HG03520 (cell line): Measurements from ENCODE around the gene PRAME.
"Not testable (repeated sequence)": the region's sequence is repeated elsewhere in the genome, so short reads cannot be mapped to it uniquely, and the experiment has no call there.

Experiments used
- ATAC-seq: cut with Tn5 transposase; IDR thresholded peaks from one replicate; pipeline ENCODE4 v1.9.1; 2021; ENCODE audit warnings: mild to moderate bottlenecking, moderate library complexity; ENCODE audit not compliant: unreplicated experiment

PRAME gene

GRCh38 chr22:22526125-22526912, 32.7 kb downstream of the PRAME start:
- ATAC-seq = no peak

- no peak for ATAC-seq
These were observed 35.6 kb downstream of the PRAME start for GRCh38 chr22:22523494-22523893.

DNA sequence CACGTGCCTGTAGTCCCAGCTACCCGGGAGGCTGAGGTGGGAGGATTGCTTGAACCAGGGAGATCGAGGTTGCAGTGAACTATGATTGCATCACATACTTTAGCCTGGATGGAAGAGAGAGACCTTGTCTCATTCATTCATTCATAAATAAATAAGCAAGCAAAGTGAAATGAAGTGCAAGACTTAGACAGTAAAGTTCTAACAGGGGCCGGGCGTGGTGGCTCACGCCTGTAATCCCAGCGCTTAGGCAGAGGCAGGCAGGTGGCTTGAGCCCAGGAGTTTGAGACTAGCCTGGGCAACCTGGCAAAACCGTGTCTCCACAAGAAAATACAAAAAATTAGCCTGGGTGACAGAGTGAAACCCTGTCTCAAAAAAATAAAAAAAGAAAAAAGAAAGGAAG, 37.4 kb downstream of the PRAME start:
- no peak for ATAC-seq

- ATAC-seq = no peak
These were observed 38.1 kb downstream of the PRAME start for GRCh38 chr22:22520667-22521602.

- ATAC-seq = no peak
These were observed 38.9 kb downstream of the PRAME start, which contains the start of gene ZNF280A for GRCh38 chr22:22520020-22520656. TSS of gene ZNF280A (minus strand) at chr22:22520270. CDS start at chr22:22515630, 4,640 bp downstream.

DNA sequence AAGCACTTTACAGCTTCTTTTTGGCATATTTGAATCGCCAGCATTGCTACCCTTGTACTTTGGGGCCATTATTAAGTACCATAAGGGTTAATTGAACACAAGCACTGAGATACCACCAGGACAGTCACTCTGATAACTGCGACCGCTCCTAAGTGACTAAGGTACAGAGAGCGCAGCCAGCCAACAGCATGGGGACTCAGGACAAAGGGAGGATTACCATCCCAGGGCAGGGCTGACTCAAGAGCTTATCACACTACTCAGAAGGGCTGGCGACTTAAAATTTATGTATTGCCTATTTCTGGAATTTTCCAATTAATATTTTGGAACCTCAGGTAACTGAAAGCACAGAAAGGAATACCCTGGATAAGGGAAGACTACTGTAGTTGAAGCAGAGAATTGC, 39.5 kb downstream of the PRAME start:
- ATAC-seq = no peak

DNA sequence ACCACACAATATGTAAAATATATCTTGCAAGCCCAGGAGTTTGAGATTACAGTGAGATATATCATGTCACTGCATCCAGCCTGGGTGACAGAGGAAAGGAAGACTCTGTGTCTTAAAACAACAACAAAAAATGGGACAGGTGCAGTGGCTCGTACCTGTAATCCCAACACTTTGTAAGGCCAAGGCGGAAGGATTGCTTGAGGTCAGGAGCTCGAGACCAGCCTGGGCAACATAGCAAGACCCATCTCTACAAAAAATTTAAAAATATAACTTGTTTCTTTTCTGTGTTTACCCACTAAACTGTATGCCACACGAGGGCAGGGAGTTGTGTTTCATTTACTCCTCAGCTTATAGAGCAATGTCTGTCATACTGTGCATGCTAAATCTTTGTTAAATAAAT, 42.1 kb downstream of the PRAME start:
- no peak for ATAC-seq

DNA sequence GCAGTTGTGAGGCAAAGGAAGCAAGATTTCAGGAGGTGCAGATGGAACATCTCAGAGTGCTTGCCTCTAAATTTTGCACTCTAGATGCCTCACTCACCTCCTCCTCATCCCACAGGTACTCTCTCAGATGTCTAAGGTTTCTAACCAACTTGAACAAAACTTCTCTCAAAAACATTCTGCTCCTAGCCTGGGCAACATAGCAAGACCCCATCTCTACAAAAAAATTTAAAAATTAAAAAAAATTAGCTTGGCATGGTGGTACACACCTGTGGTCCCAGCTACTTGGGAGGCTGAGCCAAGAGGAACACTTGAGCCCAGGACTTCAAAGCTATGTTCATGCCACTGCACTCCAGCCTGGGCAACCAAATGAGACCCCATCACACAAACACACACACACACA, 43.2 kb downstream of the PRAME start:
- no peak for ATAC-seq

DNA sequence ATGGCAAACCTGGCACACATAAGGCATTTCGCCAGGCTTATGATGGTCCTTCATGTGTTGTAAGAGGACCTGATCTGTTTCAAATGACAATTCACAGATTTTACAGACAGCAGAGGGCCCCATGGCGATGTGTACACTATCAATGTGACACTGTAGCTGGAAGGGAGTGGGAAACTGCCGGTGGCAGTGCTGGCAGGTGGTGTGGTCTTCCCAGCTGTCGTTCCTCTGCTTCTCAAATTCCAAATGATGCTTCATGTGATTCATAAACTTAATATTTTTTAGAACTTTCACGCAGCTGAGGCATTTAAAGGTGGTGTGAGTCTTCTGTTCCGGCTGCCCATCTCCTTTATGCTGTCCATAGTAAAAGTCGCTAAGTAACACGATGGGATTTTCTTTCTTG, 44.6 kb downstream of the PRAME start:
- not testable (repeated sequence) for ATAC-seq

DNA sequence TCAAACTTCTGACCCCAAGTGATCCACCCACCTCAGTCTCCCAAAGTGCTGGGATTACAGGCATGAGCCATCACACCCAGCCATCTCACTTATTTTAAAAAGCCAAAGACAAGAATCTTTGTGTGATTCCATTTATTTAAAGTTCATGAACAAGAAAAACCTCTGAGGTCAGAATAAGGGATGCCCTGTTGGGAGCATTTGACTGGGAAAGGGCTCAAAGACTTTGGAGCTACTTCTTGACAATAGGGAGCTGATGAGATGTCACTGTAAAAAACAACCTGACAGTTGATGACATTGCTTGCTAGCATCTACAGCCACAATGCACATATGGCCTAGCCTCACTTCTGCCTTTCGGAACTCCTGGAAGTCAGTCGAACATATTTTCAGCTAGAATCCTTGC, 45.4 kb downstream of the PRAME start:
- ATAC-seq = no peak

DNA sequence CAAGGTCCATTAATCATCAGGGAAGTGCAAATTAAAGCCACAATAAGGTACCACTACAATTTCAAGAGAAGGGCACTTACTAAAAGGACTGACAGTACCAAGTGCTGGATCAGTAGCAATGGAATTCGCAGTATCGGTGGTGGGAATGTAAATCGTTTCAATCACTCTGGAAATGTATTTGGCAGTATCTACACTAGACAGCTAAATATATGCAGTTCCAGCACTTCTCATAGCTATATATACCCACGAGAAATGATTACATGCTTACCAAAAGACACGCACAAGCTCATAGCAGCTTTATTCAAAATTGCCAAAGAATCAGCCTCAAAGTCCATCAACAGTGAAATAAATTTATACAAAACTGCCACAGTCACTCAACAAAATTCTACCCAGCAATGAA, 46.1 kb downstream of the PRAME start:
- no peak for ATAC-seq

DNA sequence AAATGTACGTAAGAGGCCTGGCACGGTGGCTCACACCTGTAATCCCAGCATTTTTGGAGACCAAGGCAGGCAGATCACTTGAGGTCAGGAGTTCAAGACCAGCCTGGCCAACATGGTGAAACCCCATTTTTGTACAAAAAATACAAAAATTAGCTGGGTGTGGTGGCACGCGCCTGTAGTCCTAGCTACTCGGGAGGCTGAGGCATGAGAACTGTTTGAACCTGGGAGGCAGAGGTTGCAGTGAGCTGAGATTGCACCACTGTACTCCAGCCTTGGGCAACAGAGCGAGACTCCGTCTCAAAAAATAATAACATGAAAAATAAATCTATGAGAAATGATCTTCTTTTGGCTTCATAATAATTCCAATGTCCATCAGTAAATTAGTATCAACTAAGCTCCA, 48.2 kb downstream of the PRAME start:
- ATAC-seq = not testable (repeated sequence)

DNA sequence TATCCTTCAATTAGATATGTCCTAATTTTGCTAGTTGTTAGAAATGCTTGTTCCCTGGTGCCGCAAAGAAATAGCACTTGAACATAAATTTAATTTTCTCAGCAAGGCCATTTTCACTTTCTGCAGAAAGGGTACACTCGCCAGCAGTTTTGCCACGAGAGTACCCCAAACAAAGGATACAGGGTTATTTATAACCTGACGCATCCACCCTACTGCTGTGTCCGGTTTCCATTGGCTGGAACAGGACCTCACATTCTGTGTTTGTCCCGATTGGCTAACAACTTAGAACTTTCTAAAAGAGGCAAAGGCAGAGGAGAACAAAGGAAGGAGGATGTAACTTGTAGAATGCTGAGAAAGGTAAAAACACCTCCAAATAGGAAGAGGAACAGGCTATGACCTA, 49.2 kb downstream of the PRAME start:
- ATAC-seq = not testable (repeated sequence)

- ATAC-seq = peak; percentile 69
These were observed 50.5 kb downstream of the PRAME start, which contains the start of gene ZNF280B for GRCh38 chr22:22508274-22509176. TSS of gene ZNF280B (minus strand) at chr22:22508742. CDS start at chr22:22489398, 19,344 bp downstream.

- ATAC-seq = no peak
These were observed 51.3 kb downstream of the PRAME start for GRCh38 chr22:22507743-22508273.

- no peak for ATAC-seq
These were observed 52.3 kb downstream of the PRAME start for GRCh38 chr22:22506736-22507135.

DNA sequence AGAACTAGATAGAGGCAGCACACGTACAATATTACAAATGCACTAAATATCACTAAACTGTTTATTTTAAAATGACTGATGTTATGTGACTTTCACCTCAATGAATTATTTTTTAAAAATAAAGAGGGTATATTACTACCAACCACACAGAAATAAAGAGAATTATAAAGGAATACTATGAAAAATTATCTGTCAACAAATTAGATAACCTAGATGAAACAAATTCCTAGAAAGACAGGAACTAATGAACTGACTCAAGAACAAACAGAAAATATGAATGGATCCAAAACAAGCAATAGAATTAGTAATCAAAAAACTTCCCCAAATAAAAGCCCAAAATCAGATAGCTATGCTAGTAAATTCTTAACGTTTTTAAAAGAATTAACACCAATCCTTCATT, 60.8 kb downstream of the PRAME start:
- no peak for ATAC-seq
